Measurements from ENCODE around the gene LRRC40.

- TF ChIP-seq, protein P1, sequence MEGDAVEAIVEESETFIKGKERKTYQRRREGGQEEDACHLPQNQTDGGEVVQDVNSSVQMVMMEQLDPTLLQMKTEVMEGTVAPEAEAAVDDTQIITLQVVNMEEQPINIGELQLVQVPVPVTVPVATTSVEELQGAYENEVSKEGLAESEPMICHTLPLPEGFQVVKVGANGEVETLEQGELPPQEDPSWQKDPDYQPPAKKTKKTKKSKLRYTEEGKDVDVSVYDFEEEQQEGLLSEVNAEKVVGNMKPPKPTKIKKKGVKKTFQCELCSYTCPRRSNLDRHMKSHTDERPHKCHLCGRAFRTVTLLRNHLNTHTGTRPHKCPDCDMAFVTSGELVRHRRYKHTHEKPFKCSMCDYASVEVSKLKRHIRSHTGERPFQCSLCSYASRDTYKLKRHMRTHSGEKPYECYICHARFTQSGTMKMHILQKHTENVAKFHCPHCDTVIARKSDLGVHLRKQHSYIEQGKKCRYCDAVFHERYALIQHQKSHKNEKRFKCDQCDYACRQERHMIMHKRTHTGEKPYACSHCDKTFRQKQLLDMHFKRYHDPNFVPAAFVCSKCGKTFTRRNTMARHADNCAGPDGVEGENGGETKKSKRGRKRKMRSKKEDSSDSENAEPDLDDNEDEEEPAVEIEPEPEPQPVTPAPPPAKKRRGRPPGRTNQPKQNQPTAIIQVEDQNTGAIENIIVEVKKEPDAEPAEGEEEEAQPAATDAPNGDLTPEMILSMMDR (IDR thresholded peaks at IDR 0.05) = no peak
- TF ChIP-seq EP300 (IDR thresholded peaks at IDR 0.05) = no peak
- TF ChIP-seq POLR2AphosphoS5 (IDR thresholded peaks at IDR 0.05) = no peak
- no peak for TF ChIP-seq POLR2A (IDR thresholded peaks at IDR 0.05)
These were observed 29.4 kb upstream of the LRRC40 start for GRCh38 chr1:70234733-70235132.
